DOHH2 (cell line): ENCODE results near the gene PEX5.
"Not testable (repeated sequence)": the region's sequence is repeated elsewhere in the genome, so short reads cannot be mapped to it uniquely, and the experiment has no call there.

ENCODE experiments used
- EZH2phosphoT487 ChIP-seq: fragments of 200-600 bp; sonication (generic); IDR thresholded peaks from 2 replicates; pipeline ENCODE4 v1.6.1; 2017; ENCODE audit warnings: borderline replicate concordance, mild to moderate bottlenecking, antibody characterized with exemption, low read length, moderate library complexity, mixed read lengths
- TF ChIP-seq, protein P1 (sequence below): fragments of 200-600 bp; sonication (generic); IDR thresholded peaks from one replicate; pipeline ENCODE4 v1.5.1; 2014; ENCODE audit warnings: antibody characterized with exemption, mild to moderate bottlenecking, low read depth, low read length; ENCODE audit not compliant: poor library complexity, severe bottlenecking

DNA sequence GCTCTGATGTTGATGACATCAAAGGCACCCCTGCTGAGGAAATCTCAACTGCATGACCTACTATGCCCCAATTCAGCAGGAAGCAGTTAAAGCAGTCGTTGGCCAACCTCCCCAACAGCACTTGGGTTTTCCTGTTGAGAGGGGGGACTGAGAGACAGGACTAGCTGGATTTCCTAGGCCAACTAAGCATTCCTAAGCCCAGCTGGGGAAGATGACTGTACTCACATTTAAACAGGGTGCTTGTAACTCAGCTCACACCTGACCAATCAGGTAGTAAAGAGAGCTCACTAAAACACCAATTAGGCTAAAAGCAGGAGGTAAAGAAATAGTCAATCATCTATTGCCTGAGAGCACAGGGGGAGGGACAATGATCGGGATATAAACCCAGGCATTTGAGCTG is 3.4 kb upstream of the PEX5 start:
- TF ChIP-seq, protein P1, sequence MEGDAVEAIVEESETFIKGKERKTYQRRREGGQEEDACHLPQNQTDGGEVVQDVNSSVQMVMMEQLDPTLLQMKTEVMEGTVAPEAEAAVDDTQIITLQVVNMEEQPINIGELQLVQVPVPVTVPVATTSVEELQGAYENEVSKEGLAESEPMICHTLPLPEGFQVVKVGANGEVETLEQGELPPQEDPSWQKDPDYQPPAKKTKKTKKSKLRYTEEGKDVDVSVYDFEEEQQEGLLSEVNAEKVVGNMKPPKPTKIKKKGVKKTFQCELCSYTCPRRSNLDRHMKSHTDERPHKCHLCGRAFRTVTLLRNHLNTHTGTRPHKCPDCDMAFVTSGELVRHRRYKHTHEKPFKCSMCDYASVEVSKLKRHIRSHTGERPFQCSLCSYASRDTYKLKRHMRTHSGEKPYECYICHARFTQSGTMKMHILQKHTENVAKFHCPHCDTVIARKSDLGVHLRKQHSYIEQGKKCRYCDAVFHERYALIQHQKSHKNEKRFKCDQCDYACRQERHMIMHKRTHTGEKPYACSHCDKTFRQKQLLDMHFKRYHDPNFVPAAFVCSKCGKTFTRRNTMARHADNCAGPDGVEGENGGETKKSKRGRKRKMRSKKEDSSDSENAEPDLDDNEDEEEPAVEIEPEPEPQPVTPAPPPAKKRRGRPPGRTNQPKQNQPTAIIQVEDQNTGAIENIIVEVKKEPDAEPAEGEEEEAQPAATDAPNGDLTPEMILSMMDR: not testable (repeated sequence)
- TF ChIP-seq EZH2phosphoT487: not testable (repeated sequence)
